ENCODE measurements around the gene PIGBOS1. TPM values are rescaled to one million over a fixed set of nuclear protein-coding genes. Genes with fewer than 3 reads are reported as not detected.

PIGBOS1 gene
- total RNA-seq, 4 donors from 2014 or later = 8.2 to 13.8 (median 11.4) TPM

- TF ChIP-seq, protein P1, sequence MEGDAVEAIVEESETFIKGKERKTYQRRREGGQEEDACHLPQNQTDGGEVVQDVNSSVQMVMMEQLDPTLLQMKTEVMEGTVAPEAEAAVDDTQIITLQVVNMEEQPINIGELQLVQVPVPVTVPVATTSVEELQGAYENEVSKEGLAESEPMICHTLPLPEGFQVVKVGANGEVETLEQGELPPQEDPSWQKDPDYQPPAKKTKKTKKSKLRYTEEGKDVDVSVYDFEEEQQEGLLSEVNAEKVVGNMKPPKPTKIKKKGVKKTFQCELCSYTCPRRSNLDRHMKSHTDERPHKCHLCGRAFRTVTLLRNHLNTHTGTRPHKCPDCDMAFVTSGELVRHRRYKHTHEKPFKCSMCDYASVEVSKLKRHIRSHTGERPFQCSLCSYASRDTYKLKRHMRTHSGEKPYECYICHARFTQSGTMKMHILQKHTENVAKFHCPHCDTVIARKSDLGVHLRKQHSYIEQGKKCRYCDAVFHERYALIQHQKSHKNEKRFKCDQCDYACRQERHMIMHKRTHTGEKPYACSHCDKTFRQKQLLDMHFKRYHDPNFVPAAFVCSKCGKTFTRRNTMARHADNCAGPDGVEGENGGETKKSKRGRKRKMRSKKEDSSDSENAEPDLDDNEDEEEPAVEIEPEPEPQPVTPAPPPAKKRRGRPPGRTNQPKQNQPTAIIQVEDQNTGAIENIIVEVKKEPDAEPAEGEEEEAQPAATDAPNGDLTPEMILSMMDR (IDR thresholded peaks at IDR 0.05) = no peak
- no peak for ATAC-seq (ENCODE audit: low FRiP score)
- no peak for DNase-seq (ENCODE audit: low spot score)
These were observed 18.2 kb upstream of the PIGBOS1 start for GRCh38 chr15:55337160-55337559.

DNA sequence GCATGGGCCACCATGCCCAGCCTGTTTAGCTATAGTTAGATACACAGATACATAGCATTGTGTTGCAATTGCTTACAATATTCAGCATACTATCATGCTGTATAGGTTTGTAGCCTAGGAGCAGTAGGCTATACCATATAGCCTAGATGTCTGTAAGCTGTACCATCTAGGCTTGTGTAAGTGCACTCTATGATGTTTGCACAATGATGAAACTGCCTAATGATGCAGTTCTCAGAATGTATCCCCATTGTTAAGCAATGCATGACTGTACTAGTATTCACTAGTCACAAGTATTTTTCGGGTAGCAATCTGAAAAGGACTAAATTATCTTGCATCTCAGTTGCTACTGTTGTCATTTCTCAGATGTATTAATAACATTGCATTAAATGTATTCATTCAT is 16.1 kb upstream of the PIGBOS1 start:
- no peak for ATAC-seq (ENCODE audit: low FRiP score)
- TF ChIP-seq, protein P1 (IDR thresholded peaks at IDR 0.05) = no peak
- no peak for DNase-seq (ENCODE audit: low spot score)

GRCh38 chr15:55334371-55334770 is 15.4 kb upstream of the PIGBOS1 start:
- TF ChIP-seq, protein P1 (IDR thresholded peaks at IDR 0.05) = no peak
- ATAC-seq (ENCODE audit: low FRiP score) = no peak
- DNase-seq (ENCODE audit: low spot score) = no peak

GRCh38 chr15:55327387-55327786 is 8.5 kb upstream of the PIGBOS1 start:
- TF ChIP-seq, protein P1 (IDR thresholded peaks at IDR 0.05) = no peak
- ATAC-seq (ENCODE audit: low FRiP score) = no peak
- no peak for DNase-seq (ENCODE audit: low spot score)

- ATAC-seq (ENCODE audit: low FRiP score) (no peak), DNase-seq (ENCODE audit: low spot score) (no peak)
- TF ChIP-seq, protein P1 (IDR thresholded peaks at IDR 0.05) = no peak
These were observed 3.5 kb upstream of the PIGBOS1 start for GRCh38 chr15:55322467-55322866.

GRCh38 chr15:55320963-55321362 is 2.0 kb upstream of the PIGBOS1 start:
- no peak for DNase-seq (ENCODE audit: low spot score)
- no peak for ATAC-seq (ENCODE audit: low FRiP score)
- TF ChIP-seq, protein P1 (IDR thresholded peaks at IDR 0.05) = no peak

GRCh38 chr15:55320238-55320550 is 1.3 kb upstream of the PIGBOS1 start:
- TF ChIP-seq, protein P1 (IDR thresholded peaks at IDR 0.05) = no peak
- DNase-seq (ENCODE audit: low spot score) (no peak), ATAC-seq (ENCODE audit: low FRiP score) (no peak)

All from omental fat pad (tissue), 4 donors.